ENCODE measurements around the gene SLC4A3.

GRCh38 chr2:219658874-219659273 lies 31.4 kb downstream of the SLC4A3 start:
- no peak for TF ChIP-seq CTCF (IDR thresholded peaks at IDR 0.05; ENCODE audit: low read length)
- TF ChIP-seq EZH2 (IDR thresholded peaks at IDR 0.05; ENCODE audit: borderline replicate concordance, low read length) = no peak

Measured in OCI-LY1 (cell line).